Mucosa of descending colon (tissue), 3 donors: ENCODE measurements around the gene PRAC2. TPM values are rescaled to one million over a fixed set of nuclear protein-coding genes. Genes with fewer than 3 reads are reported as not detected.

Source experiments
- ATAC-seq: fragments of 200-7000 bp; cut with Tn5 transposase; one replicate; pipeline ENCODE4 v1.9.1; 2020; ENCODE audit warnings: mild to moderate bottlenecking, moderate library complexity
- DNase-seq, 3 donors: peaks; one replicate each; pipeline ENCODE4 v3.0.0-alpha.2; 2020
- H3K36me3 ChIP-seq: fragments of 200-600 bp; one replicate; pipeline ENCODE4 v1.8.0; 2021; ENCODE audit warnings: low read depth, mild to moderate bottlenecking
- H3K4me1 ChIP-seq: fragments of 200-600 bp; one replicate; pipeline ENCODE4 v1.8.0; 2021; ENCODE audit warnings: low read depth, mild to moderate bottlenecking
- H3K4me3 ChIP-seq: fragments of 200-600 bp; one replicate; pipeline ENCODE4 v1.8.0; 2021; ENCODE audit warnings: mild to moderate bottlenecking
- H3K9me3 ChIP-seq: fragments of 200-600 bp; one replicate; pipeline ENCODE4 v1.8.0; 2021; ENCODE audit warnings: mild to moderate bottlenecking
- intact Hi-C, 2 donors: fragments of 100-400 bp; cut with DNase I in 1 of 2; cut with micrococcal nuclease in 1 of 2; formaldehyde crosslinking; loops; one replicate each; pipeline versions ENCODE4 v1.11.0 to v1.11.1; 2022; cut with DNase I, micrococcal nuclease
- total RNA-seq, 3 donors: library from RNA; stranded (reverse); fragmentation: NEBNext Ultra II Directional in 2 of 3; extraction: Animal tissue kit (Norgen Biotek cat#: 25700) in 2 of 3; gene quantifications; one replicate each; pipeline versions ENCODE4 v1.2.1 to v1.2.4, GENCODE V29; 2021 to 2023
- TF ChIP-seq, protein P1 (sequence below): fragments of 200-600 bp; IDR thresholded peaks from one replicate; pipeline ENCODE4 v1.8.0; 2022; ENCODE audit warnings: antibody characterized with exemption, mild to moderate bottlenecking
- donor health status: DM: no; HTN: no; CAD: no; lungs with moderate emphysema.
- donor health status: DM: no; HTN: no; CAD: no.
- donor health status: DM: no; HTN: yes; CAD: no.

The PRAC2 gene
- total RNA-seq, 3 donors from 2014 or later = 6.6 to 24.0 (median 12.4) TPM

DNA sequence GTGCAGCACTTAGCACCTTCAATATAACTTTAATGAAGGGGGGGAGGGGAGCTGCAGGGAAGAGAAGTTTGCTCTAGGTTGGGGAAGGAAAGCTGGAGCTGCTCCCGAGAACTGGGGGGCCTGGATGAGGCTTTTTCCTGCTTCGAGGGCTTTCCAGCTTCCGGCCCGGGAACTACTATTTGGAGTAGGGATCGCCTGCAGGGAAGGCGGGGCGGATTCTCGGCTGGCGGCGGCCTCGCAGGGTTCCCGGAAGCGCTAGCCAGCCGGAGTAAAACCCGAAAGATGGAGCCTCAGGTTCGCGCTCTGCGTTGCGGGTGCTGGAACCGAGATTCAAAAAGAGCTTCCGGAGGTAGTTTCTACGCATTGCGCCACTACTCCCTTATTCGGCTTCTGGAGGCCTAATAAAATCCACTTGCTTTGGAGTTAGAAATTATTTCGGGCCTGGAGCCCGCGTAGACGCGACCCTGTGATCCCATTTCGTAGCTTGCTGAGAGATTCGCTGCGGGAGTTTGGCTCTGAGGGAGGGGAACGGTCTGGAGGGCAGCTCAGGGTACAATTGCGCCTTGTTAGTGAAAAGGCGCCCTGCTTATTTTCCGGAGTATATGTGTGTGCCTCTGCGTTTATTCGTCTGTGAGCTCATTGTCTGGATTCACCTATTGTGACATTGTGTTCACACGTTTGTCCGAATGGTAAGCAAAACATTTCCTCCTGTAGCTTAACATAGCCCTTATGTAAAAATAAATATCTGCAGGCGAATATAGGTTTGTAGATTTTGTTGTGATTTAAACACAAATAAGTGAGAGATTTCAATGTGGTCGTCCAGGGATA, 652 bp downstream of the PRAC2 start:
- Histone ChIP-seq H3K4me1 (peaks cover 20% of the 10 kb centered on the region), H3K9me3 (no peaks in the 10 kb centered on the region), H3K4me3 (no peak overlapping the region), H3K36me3 (no peaks in the 10 kb centered on the region)
- intact Hi-C loops = loop anchor here (5.0 kb wide), 2 partner anchors 69 to 79 kb away; no protein-coding TSS in a partner anchor
- peak; percentile 8 for ATAC-seq
- DNase-seq = peak; percentile 72 to 76 (median 76)
- TF ChIP-seq, protein P1, sequence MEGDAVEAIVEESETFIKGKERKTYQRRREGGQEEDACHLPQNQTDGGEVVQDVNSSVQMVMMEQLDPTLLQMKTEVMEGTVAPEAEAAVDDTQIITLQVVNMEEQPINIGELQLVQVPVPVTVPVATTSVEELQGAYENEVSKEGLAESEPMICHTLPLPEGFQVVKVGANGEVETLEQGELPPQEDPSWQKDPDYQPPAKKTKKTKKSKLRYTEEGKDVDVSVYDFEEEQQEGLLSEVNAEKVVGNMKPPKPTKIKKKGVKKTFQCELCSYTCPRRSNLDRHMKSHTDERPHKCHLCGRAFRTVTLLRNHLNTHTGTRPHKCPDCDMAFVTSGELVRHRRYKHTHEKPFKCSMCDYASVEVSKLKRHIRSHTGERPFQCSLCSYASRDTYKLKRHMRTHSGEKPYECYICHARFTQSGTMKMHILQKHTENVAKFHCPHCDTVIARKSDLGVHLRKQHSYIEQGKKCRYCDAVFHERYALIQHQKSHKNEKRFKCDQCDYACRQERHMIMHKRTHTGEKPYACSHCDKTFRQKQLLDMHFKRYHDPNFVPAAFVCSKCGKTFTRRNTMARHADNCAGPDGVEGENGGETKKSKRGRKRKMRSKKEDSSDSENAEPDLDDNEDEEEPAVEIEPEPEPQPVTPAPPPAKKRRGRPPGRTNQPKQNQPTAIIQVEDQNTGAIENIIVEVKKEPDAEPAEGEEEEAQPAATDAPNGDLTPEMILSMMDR = no peak

DNA sequence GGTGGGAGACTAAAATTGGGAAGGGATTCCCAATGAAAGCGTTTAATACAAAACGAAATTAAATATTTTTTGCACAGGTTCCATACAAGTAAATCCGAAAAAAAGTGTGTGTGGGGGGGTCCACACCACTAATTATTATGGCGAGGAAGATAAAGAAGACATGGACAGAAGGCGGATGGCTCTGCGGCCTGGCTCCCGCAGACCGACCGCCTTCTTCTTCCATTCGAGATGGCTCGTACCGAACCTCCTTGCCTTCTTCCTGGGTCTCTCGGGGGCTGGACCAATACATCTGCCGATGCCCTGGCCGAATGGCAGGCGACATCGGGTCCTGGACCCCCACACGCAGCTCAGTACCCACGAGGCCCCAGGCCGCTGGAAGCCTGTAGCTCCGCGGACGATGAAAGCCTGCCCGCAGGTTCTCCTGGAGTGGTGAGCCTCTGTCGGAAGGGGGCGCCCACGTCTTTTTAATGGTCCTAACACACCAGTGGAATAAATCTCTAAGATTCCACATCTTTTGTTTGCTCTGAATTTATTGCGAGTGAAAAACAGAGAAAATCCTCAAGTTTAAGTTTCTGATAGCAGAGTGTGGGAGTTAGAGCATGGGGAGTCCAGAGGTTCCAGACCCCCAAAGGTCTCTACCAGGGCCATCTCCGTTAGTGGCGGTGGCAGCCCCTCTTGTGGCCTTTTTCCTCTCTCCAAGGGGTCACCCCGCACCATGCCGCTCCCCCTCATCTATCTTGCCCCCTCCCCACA, 1.4 kb downstream of the PRAC2 start:
- Histone ChIP-seq H3K36me3 (no peaks in the 10 kb centered on the region), H3K4me3 (no peak overlapping the region), H3K9me3 (no peaks in the 10 kb centered on the region), H3K4me1 (peaks cover 20% of the 10 kb centered on the region)
- TF ChIP-seq, protein P1 = peak; percentile 57
- intact Hi-C loops = loop anchor here (5.0 kb wide), 3 partner anchors 68 to 158 kb away; no protein-coding TSS in a partner anchor
- peak; percentile 40 for ATAC-seq
- peak; percentile 91 to 98 (median 95) for DNase-seq

DNA sequence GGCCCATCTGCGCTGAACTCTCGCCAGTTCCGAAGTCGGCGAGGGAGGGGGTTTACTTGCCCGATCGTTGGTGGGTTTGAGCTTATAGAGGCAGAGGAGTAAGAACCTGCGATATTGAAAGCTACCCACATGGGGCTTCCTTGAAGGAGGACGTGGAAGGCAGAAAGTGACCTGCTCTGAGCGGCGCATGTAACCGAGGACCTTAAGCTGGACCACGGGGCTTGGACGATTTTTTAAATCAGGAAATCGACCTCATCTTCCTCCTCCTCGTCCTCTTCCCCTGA, 2.0 kb downstream of the PRAC2 start:
- no peaks in the 10 kb centered on the region for H3K9me3 ChIP-seq
- no peak overlapping the region for H3K4me3 ChIP-seq
- intact Hi-C loops = loop anchor here in 1 of 2 donors (5.0 kb wide), 2 partner anchors 67 to 157 kb away; no protein-coding TSS in a partner anchor
- DNase-seq = peak in 1 of 3 donors; percentile 42
- ATAC-seq = no peak
- TF ChIP-seq, protein P1 = no peak
- H3K4me1 ChIP-seq = peaks cover 20% of the 10 kb centered on the region
- no peaks in the 10 kb centered on the region for H3K36me3 ChIP-seq

DNA sequence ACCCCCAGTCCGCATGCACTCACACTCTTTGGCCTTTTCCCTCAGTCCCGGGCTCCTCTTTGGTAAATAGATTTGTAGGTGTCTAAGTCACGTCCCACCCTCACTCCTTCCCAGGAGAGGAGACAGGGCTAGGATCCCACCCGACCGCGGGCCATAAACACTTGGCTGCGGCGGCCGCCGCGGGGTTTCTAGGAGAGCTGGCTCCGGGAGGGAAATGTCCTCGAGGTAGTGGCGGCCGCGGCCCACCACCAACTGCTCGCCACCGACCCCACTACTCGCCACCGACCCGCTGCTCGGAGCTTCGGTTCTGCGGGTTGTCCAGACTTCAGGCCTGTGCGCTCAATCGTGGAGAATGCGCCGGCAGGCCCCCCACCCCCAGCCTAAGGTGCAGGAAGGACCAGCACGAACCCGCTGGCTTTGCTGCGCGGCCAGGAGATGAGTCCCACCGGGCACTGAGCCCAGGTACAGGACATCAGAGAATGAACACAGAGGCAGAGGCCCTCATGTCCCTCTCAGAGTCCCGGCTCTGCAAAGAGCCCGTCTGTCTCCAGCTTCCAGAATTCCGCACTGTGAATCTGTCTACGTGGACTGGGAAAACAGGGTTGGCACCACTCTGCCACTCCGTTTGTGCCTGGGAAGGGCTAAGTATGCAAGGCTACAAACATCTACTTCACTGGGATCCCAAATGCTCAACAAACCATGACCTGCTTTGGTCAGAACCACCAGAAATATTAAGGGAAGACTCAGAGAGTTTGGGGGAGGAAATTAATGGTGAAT, 2.5 kb downstream of the PRAC2 start:
- H3K4me3 ChIP-seq = no peak overlapping the region
- no peak for ATAC-seq
- intact Hi-C loops = loop anchor here in 1 of 2 donors (5.0 kb wide), 2 partner anchors 67 to 157 kb away; no protein-coding TSS in a partner anchor
- no peaks in the 10 kb centered on the region for H3K9me3 ChIP-seq
- DNase-seq = peak in 2 of 3 donors; percentile 19 to 60
- H3K36me3 ChIP-seq = no peaks in the 10 kb centered on the region
- TF ChIP-seq, protein P1 = no peak
- peaks cover 20% of the 10 kb centered on the region for H3K4me1 ChIP-seq
